Measurements from ENCODE around the gene NMNAT3.

NMNAT3 gene

DNA sequence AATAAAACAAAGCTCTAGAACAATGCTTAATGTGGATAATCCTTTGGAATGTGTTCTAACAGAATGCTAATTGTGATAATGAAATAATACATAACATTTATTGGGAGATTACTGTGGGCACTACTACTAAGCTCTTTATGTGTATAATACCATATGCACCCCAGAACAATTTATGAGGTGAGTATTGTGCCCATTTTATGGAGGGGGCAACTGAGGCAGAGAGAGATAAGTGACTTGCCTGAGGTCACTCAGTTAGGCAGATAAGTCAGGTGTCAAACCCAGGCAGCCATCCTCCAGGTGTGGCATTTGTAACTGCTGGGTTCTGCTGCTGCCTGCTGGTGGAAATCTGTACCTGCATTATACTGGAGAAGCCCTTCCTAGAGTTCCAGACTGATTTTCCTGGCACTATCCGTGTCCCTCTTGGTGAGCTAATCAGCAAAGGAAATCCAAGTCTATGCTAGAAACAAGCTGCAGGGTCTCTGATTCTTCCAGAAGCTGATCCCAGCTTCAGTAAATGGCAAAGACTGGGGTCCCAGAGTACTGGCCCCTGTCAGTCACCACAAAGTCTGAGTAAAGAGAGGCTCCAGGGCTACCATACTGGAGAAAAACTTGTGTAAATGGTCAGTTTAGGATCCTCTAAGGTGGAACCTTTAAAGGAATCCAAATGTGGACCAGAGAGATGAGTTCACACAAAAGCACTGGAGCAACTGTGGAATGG is 115.7 kb downstream of the NMNAT3 start:
- TF ChIP-seq, protein P1, sequence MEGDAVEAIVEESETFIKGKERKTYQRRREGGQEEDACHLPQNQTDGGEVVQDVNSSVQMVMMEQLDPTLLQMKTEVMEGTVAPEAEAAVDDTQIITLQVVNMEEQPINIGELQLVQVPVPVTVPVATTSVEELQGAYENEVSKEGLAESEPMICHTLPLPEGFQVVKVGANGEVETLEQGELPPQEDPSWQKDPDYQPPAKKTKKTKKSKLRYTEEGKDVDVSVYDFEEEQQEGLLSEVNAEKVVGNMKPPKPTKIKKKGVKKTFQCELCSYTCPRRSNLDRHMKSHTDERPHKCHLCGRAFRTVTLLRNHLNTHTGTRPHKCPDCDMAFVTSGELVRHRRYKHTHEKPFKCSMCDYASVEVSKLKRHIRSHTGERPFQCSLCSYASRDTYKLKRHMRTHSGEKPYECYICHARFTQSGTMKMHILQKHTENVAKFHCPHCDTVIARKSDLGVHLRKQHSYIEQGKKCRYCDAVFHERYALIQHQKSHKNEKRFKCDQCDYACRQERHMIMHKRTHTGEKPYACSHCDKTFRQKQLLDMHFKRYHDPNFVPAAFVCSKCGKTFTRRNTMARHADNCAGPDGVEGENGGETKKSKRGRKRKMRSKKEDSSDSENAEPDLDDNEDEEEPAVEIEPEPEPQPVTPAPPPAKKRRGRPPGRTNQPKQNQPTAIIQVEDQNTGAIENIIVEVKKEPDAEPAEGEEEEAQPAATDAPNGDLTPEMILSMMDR (IDR thresholded peaks at IDR 0.05; ENCODE audit: control extremely low read depth, extremely low read depth, low read depth, missing control alignments), result peak; percentile 54
- CTCF ChIA-PET, result interaction anchor here (0.6 to 3.7 kb wide), 12 partner anchors 12 to 172 kb away, joined by 3 to 46 read pairs (median 3); no protein-coding TSS in a partner anchor
- POLR2A ChIA-PET, result no interaction called here
- peak; percentile 44 for DNase-seq (ENCODE audit: extremely low spot score)

DNA sequence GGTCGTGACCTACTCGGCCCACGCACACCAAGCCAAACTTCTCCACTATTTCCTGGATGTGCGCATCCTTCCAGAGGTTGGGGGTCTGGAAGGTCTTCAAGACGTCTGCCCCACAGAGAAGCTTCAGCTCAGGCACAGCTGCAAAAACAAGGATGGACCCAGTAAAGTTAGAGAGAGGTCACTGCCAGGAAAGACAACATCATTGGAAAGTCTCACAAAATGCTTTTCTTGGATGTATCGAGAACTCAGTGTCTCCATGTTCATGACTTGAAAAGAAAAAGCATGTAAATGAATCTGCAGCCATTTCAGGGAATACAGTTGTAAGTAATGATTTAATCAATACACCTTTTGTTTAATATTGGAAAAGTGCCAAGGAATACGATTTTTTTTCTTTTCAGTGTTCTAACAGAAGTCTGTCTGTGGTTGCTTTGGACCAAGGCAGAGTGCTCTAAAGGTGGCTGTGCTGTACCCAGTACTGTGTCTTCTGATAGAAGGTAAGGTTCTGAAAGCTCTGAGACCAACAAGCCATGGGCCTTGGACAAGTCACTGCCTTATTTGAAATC is 116.4 kb downstream of the NMNAT3 start:
- POLR2A ChIA-PET, result no interaction called here
- TF ChIP-seq, protein P1 (IDR thresholded peaks at IDR 0.05; ENCODE audit: control extremely low read depth, extremely low read depth, low read depth, missing control alignments), result no peak
- CTCF ChIA-PET, result interaction anchor here (0.6 to 3.7 kb wide), 12 partner anchors 9 to 171 kb away, joined by 3 to 46 read pairs (median 3); no protein-coding TSS in a partner anchor
- DNase-seq (ENCODE audit: extremely low spot score), result no peak

DNA sequence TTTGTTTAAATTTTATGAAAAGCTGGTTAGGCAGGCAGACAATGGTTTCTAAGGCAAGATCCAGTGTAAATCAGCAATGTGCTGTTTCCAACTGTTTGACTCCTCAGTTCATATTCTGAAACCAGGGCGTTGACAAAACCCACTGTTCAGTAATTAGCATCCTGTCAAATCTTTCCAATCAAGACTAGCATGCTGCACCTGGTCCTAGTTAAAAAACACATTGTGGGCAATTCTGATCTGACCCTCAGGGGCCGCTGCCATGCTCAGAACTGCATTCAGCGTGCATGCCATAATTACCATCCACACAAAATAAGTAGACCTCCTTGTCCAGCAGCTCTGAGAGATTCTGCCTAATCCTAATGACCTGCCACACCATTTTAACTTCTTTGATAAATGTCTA is 117.4 kb downstream of the NMNAT3 start:
- ChIA-PET POLR2A (no interaction called here), CTCF (interaction anchor here (1.1 to 3.7 kb wide), 2 partner anchors 8 to 133 kb away, joined by 4 to 46 read pairs; no protein-coding TSS in a partner anchor)
- DNase-seq (ENCODE audit: extremely low spot score), result no peak
- TF ChIP-seq, protein P1 (IDR thresholded peaks at IDR 0.05; ENCODE audit: control extremely low read depth, extremely low read depth, low read depth, missing control alignments), result no peak

DNA sequence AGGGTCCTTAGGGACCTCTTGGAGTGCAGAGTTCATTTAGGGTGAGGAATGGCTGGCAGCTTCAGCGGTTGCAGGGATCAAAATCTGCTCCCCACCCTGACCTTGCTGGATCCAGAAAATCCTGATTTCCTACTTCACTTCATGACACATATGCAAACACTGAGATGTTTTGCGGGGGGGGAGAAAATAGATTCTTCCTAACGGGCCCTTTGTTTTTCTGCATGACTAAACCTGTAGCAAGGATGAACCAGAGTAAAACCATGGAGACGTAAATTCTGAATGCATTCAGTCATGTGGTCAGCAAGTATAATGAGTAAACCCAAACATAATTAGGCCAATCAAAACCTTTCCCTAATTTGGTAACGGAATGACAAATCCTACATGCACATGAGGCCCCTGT is 118.2 kb downstream of the NMNAT3 start:
- ChIA-PET POLR2A (no interaction called here), CTCF (interaction anchor here (3.7 kb wide), 1 partner anchor 132 kb away, joined by 46 read pairs; no protein-coding TSS in a partner anchor)
- TF ChIP-seq, protein P1 (IDR thresholded peaks at IDR 0.05; ENCODE audit: control extremely low read depth, extremely low read depth, low read depth, missing control alignments), result no peak
- no peak for DNase-seq (ENCODE audit: extremely low spot score)

DNA sequence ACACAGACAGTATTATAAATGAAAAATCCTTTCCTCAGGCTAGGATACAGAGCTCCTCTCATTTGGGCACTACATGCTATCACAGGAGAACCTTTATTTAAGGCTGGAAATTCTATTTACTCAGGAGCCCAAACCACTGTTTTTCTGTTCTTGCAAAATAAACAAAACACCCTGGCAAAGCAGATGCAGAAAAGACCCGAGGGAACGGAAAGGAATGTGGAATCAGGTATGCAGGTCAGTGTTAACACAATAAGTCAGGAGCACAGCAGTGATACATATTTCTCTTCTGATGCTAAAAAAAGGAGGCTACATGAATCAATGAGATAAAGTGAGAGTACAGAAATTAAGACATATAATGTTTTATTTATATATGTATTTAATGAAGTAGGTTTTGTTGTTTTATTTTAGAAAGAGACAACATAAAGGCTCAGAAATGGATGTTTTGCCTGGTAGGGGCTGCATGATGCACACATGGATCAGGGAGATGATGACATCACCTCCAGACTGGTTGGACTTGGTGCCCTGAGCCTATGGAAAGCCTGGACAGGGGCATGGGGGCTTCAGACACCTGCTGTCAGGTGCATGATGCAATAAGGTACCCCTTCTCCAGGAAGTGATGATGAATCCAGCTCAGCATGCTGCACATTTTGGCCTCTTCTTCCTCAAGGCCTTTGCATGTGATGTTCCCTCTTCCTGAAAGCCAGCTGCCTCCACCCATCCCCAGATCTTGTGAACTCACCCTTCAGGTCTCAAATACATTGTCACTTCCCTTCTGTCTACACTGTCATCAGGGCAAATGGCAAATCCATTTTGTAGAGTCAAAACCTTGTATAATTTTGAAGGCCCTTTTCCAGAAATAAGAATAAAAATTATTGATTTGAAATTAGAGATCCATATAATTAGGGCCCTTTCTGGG is 119.2 kb downstream of the NMNAT3 start:
- POLR2A ChIA-PET, result no interaction called here
- CTCF ChIA-PET, result interaction anchor here (1.2 kb wide), 1 partner anchor 131 kb away, joined by 3 read pairs; no protein-coding TSS in a partner anchor
- no peak for DNase-seq (ENCODE audit: extremely low spot score)
- TF ChIP-seq, protein P1 (IDR thresholded peaks at IDR 0.05; ENCODE audit: control extremely low read depth, extremely low read depth, low read depth, missing control alignments), result no peak

DNA sequence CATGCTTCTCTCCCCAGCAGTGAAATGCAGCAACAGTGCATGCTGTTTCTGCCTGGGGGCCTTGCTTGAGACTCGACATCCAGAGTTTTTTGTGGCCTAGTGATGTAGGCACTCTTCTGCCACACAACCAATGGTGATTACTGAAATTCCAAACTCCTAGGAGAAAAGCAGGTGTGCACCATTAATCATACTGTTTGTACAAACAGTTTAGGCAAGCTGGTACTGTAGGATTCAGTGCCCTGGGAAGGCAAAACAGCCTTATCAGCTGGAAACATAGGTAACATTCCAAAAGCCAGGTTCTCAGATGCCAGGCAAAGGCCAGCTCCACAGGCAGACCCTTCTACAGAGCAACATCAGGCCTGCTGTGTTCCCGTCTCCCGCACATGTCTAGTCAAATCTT is 120.7 kb downstream of the NMNAT3 start:
- no peak for DNase-seq (ENCODE audit: extremely low spot score)
- ChIA-PET CTCF (interaction anchor here (0.6 to 1.2 kb wide), 2 partner anchors 14 to 129 kb away, joined by 3 read pairs; no protein-coding TSS in a partner anchor), POLR2A (no interaction called here)
- TF ChIP-seq, protein P1 (IDR thresholded peaks at IDR 0.05; ENCODE audit: control extremely low read depth, extremely low read depth, low read depth, missing control alignments), result no peak

Measured in GM10248 (cell line).